ENCODE measurements around the gene CASP8AP2.
"Not testable (repeated sequence)": the region's sequence is repeated elsewhere in the genome, so short reads cannot be mapped to it uniquely, and the experiment has no call there.

The CASP8AP2 gene

DNA sequence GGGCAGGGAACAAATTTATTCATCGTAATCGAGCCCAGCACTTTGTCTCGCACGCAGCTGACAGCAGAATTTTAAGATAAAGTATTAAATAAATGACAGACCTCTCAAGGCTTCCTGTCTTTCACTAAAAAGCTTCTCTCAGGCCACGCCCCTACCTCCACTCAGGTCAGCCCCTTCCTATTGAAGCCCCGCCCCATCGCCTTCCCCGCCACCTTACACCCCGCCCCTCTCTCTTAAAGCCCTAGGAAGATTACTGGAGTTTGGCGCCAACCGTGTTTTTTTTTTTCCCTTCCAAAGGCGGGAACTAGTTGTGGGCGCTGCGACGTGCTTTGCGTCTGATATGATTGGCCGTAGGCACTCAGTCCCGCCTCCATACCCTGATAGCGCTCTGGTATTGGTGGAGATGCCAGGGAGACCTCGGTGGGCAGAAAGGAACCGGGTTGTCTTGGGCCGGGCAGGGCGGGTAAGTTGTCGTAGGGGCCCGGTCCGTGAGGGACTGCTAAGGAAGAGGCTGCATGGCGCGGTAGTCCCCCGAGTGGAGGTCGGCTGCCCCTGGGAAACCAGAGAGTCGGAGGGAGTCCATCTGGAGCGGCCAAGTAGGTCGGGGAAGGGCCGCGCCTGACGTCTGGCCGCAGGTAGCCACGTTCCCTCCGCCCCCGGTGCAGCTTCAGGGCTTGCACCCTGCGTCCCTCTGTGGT is at the start of gene CASP8AP2:
Gene CASP8AP2, plus strand, starts transcription at position 409 of the 698 bp plus-strand sequence.
- H3K27ac ChIP-seq: peak within 1 kb of the TSS; percentile 87
- TF ChIP-seq, protein P1, sequence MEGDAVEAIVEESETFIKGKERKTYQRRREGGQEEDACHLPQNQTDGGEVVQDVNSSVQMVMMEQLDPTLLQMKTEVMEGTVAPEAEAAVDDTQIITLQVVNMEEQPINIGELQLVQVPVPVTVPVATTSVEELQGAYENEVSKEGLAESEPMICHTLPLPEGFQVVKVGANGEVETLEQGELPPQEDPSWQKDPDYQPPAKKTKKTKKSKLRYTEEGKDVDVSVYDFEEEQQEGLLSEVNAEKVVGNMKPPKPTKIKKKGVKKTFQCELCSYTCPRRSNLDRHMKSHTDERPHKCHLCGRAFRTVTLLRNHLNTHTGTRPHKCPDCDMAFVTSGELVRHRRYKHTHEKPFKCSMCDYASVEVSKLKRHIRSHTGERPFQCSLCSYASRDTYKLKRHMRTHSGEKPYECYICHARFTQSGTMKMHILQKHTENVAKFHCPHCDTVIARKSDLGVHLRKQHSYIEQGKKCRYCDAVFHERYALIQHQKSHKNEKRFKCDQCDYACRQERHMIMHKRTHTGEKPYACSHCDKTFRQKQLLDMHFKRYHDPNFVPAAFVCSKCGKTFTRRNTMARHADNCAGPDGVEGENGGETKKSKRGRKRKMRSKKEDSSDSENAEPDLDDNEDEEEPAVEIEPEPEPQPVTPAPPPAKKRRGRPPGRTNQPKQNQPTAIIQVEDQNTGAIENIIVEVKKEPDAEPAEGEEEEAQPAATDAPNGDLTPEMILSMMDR (IDR thresholded peaks at IDR 0.05): no peak
- no peak for TF ChIP-seq ZFX (IDR thresholded peaks at IDR 0.05; ENCODE audit: borderline replicate concordance)

DNA sequence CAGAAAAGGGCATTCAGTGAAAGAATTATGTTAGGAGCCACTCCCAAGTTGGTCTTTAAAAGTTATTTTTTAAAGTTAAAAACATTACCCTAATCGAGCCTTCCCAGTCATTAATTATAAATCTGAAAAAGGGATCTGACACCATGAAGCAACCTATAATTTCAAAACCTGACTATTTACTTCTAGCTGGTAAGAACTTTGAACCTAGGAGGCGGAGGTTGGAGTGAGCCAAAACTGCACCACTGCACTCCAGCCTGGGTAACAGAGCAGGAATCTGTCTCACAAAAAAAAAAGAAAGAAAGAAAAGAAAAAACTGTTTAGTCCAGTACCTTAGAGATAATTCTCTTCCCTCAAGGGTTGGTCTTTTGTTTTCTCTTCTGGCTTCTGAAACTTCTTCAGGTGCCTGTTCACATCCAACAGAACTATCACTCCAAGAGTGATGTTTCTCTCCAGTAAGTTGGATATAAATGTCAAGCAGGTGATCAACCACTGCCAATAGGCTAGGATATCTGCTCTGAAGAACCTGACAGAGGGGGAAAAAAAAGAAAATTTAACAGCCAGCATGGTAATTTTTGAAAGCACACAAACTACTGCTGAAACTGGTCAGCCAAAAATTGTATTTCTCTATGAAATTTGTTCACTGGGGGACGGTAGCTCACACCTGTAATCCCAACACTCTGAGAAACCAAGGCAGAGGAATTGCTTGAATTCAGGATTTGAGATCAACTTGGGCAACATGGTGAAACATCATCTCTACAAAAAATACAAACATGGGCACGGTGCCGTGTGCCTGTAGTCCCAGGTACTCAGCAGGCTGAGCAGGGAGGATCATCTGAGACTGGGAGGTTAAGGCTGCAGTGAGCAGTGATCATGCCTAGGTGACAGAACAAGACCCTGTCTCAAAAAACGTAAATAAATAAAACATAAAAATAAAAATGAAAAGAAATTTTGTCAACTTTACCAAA is 48.3 kb upstream of the CASP8AP2 start:
- no peak overlapping the region for H3K27ac ChIP-seq
- TF ChIP-seq ZFX (IDR thresholded peaks at IDR 0.05; ENCODE audit: borderline replicate concordance): no peak
- TF ChIP-seq, protein P1 (IDR thresholded peaks at IDR 0.05): no peak

DNA sequence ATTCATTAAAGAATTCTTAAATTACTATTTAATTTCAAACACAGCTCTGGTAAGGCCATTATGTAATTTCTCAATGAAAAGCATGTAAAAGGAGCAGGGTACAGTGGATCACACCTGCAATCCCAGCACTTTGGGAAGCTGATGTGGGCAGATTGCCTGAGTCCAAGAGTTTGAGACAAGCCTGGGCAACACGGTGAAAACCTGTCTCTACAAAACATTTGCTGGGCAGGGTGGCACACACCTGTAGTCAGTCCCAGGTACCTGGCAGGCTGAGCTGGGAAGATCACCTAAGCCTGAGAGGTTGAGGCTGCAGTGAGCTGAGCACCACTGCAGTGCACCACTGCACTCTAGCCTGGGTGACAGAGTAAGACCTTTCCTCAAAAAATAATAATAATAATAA is 47.5 kb upstream of the CASP8AP2 start:
- no peak for TF ChIP-seq ZFX (IDR thresholded peaks at IDR 0.05; ENCODE audit: borderline replicate concordance)
- TF ChIP-seq, protein P1 (IDR thresholded peaks at IDR 0.05): no peak
- no peak overlapping the region for H3K27ac ChIP-seq

DNA sequence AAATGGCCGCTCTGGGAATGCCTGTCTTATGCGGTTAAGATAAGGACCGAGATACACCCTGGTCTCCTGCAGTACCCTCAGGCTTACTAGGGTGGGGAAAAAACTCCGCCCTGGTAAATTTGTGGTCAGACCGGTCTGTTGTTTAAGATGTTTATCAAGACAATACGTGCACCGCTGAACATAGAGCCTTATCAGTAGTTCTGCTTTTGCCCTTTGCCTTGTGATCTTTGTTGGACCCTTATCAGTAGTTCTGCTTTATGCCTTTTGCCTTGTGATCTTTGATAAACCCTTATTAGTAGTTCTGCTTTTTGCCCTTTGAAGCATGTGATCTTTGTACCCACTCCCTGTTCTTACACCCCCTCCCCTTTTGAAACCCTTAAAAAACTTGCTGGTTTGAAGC is 46.4 kb upstream of the CASP8AP2 start:
- H3K27ac ChIP-seq: not testable (repeated sequence)

DNA sequence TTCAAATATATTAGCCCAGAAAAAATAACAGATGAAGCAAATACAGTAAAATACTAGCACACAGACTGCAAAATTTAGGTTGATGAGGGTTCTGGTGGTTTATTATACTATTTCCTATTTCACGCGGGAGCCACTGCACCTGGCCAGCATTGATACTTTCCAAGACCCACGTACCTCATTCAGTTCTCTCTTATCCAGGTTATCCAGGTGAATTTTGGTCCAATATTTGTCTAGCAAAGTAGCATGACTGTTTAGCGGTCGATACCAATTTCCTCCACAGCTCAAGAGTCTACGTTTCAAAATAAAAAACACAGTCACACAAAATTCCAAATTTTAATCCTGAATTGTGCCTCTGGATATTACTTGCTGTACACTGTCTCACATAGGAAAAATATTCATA is 44.8 kb upstream of the CASP8AP2 start:
- TF ChIP-seq, protein P1 (IDR thresholded peaks at IDR 0.05): no peak
- TF ChIP-seq ZFX (IDR thresholded peaks at IDR 0.05; ENCODE audit: borderline replicate concordance): no peak
- H3K27ac ChIP-seq: no peak overlapping the region

DNA sequence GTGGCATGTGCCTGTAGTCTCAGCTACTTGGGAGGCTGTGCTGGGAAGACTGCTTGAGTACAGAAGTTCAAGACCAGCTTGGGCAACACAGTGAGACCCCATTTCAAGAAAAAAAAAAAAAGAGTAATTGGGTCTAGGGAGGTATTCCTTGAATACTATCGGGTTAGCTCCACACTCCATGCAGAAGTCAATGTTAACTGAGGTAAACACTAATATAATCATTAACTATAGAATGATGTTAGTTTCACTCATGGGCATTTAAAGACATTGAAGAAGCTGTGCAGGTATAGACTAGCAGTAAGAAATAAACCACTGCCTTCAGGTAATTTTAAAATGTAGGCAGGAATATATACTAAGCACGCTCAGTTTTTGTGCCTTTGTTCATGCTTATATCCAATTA is 42.7 kb upstream of the CASP8AP2 start:
- no peak overlapping the region for H3K27ac ChIP-seq
- no peak for TF ChIP-seq ZFX (IDR thresholded peaks at IDR 0.05; ENCODE audit: borderline replicate concordance)
- TF ChIP-seq, protein P1 (IDR thresholded peaks at IDR 0.05): no peak

DNA sequence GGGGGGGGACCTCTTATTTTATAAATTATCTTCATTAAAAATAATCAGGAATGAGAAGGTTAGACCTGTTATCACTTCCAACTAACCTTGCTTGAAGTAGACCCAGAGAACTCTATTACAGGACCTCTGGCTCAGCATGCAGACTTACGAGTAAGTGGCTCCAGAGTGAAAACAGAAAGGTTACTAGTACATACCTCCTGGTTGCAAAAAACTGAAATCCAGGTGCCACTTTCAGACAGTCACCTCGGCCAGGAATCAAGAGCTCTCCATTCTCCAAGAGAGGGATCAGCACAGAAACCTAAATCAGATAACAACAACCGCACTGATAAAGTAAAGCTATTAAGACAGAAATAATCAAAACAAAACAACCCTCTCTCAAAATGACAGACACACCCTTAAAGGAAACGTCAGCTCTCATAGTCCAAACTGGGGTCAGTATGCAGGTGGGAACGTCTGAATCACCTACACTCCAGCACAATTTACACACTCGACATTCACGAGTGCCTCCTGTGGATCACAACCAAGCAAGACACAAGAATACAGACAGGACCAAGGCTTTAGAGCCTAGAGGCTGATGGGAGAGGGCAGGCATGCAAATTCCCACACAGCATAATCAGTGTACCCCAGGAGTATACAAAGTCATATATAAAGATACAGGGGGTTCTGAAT is 41.9 kb upstream of the CASP8AP2 start:
- H3K27ac ChIP-seq: no peak overlapping the region
- TF ChIP-seq ZFX (IDR thresholded peaks at IDR 0.05; ENCODE audit: borderline replicate concordance): no peak
- TF ChIP-seq, protein P1 (IDR thresholded peaks at IDR 0.05): no peak
